ENCODE measurements around the gene CHST9. TPM values are rescaled to one million over a fixed set of nuclear protein-coding genes. Genes with fewer than 3 reads are reported as not detected.

Gene CHST9
- total and polyA plus RNA-seq, 2 of the 13 experiments (the other 11 are each of a cell fraction or from before 2014, with no cell fraction given): 3.2 to 9.6 TPM

GRCh38 chr18:26893996-26894395 lies 291.1 kb downstream of the CHST9 start:
- 23% methylated on average over 6 of the region's 6 CpGs for WGBS (ENCODE audit: low lambda C conversion rate)
- CTCF ChIA-PET (ENCODE audit: low intra/inter-chr PET ratio, low total read pairs): no interaction called here
- H3K79me2 ChIP-seq (ENCODE audit: insufficient read depth, low read length): no peaks in the 10 kb centered on the region
- in situ Hi-C loops (cut with HindIII; ENCODE audit: extremely low pct_ligation_motif_present, low pct_unique_long_range_greater_than_20kb) (no loop called here), intact Hi-C loops (cut with micrococcal nuclease; ENCODE audit: unreplicated experiment) (no loop called here)
- no peak overlapping the region for H2AFZ ChIP-seq (ENCODE audit: low read length)
- BruUV-seq (replicated peaks): no TSS peak
- FAIRE-seq: no peak
- no peak overlapping the region for H3K9ac ChIP-seq (ENCODE audit: insufficient read depth, low read depth, low read length)
- H3K27me3 ChIP-seq (ENCODE audit: control insufficient read depth in 1 of 2, insufficient read depth in 2 of 2, low read length in 2 of 2): no peaks in the 10 kb centered on the region; a peak in 1 of 5 replicates
- H3K9me3 ChIP-seq (ENCODE audit: low read length): no peaks in the 10 kb centered on the region
- no peaks in the 10 kb centered on the region for H4K20me1 ChIP-seq (ENCODE audit: insufficient read depth, low read length)
- H3K27ac ChIP-seq (ENCODE audit: extremely low read length, insufficient read depth, low read length): no peak overlapping the region
- no peak for ATAC-seq
- H3K4me2 ChIP-seq (ENCODE audit: low read depth, low read length): no peak overlapping the region
- no peaks in the 10 kb centered on the region for H3K36me3 ChIP-seq (replicated peaks in 1 of 2; ENCODE audit: control insufficient read depth in 1 of 2, insufficient read depth in 2 of 2, low read length in 2 of 2)
- POLR2A ChIA-PET: no interaction called here
- no peak overlapping the region for H3K4me3 ChIP-seq (replicated peaks in 1 of 3; ENCODE audit: insufficient read depth in 1 of 3, low read depth in 2 of 3, low read length in 3 of 3)
- H3K4me1 ChIP-seq (ENCODE audit: insufficient read depth, low read length): no peaks in the 10 kb centered on the region
- no peak for DNase-seq (ENCODE audit: low spot score)
- TF ChIP-seq FOXA3 (CRISPR knock-in tag; IDR thresholded peaks at IDR 0.05) (no peak), YY1 (IDR thresholded peaks at IDR 0.05; ENCODE audit: insufficient read depth, insufficient replicate concordance, low read depth, low read length) (no peak), ATM (IDR thresholded peaks at IDR 0.05; ENCODE audit: borderline replicate concordance) (no peak), ZBTB39 (CRISPR knock-in tag; IDR thresholded peaks at IDR 0.05) (no peak), ZBTB49 (CRISPR knock-in tag; IDR thresholded peaks at IDR 0.05; ENCODE audit: borderline replicate concordance) (no peak), ZNF407 (CRISPR knock-in tag; IDR thresholded peaks at IDR 0.05; ENCODE audit: not compliant biosample characterization) (no peak), ZNF44 (CRISPR knock-in tag; IDR thresholded peaks at IDR 0.05) (no peak), ZFP82 (CRISPR knock-in tag; IDR thresholded peaks at IDR 0.05; ENCODE audit: borderline replicate concordance) (no peak), TCF12 (IDR thresholded peaks at IDR 0.05) (no peak), TCF12 (CRISPR knock-in tag; IDR thresholded peaks at IDR 0.05) (no peak), NCOA5 (CRISPR knock-in tag; IDR thresholded peaks at IDR 0.05) (no peak), SETDB1 (CRISPR knock-in tag; IDR thresholded peaks at IDR 0.05; ENCODE audit: borderline replicate concordance) (no peak), CBFB (CRISPR knock-in tag; IDR thresholded peaks at IDR 0.05) (no peak)
